ENCODE data around the gene SLC2A10.

SLC2A10 gene

DNA sequence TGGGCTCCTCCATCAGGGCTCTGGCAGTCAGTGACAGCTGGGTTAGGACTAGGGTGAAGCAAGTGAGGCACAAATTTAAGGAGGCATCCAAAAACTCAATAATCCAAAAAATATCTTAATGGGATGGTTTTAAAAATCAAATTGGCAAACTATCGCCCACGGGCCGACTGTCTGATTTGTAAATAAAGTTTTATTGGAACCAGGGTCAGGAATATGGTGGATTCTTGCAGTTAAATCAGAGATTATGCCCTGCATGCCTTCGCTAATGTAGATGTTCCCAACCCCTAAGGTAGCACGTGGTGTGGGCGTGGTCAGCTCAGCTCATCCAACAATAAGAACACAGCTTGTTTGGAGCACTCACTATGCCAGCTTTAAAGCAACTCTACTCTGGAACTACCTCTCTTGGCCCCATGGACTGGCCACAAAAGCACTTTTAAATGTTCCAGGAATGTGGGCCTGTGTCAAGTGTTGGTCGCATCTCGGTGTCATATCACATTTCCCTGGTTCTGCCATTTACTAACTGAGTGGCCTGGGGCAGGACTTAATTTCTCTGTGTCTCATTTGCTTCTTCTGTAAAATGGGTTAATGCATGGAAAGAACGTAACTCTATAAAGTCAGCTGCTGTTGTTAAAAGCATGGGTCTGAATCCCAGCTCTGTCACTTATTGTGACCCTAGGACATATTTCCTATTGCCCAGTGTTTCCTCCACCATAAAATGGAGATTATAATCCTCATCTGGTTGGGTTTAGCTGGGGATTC, 27.2 kb upstream of the SLC2A10 start:
- DNase-seq (ENCODE audit: low read depth) = no peak

GRCh38 chr20:46683011-46683667, 26.3 kb upstream of the SLC2A10 start:
- DNase-seq (ENCODE audit: low read depth) = no peak

- no peak for DNase-seq (ENCODE audit: low read depth)
Observed at GRCh38 chr20:46683668-46683938, 25.8 kb upstream of the SLC2A10 start.

GRCh38 chr20:46683939-46684750, 25.3 kb upstream of the SLC2A10 start:
- DNase-seq (ENCODE audit: low read depth) = peak; percentile 78

- DNase-seq (ENCODE audit: low read depth) = peak; percentile 50
Observed at GRCh38 chr20:46688151-46689081, 21.0 kb upstream of the SLC2A10 start.

DNA sequence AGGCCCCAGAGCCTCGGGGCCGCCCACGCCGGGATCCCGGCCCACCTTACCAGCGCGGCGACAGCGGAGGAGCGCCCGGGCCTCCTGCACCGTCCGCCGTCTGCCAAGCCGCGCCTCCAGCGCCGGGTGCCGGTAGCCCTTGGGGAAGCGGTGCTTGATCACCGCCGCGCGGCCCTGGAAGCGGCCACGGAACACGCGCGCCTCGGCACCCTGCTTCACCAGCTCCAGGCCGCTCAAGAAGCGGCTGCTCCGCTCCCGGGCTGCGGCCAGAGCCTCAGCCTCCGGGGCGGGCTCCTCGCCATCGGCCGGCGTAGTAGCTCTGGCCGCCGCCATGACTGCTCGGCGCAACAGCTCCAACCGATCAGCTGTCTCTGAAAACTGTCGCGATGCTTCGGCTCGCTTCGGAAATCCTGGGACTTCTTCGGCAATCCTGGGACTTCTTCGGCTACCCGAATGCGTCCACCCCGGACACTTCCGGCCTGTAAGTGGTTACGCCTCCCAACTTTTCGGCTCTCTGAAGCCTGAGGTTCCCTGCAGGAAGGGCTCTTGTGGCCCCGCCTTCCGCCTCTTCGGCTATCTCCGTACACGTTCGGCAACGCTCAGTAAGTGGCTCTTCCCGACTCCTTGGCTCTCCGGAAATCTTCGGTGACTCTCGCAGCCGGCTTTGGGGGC, 20.2 kb upstream of the SLC2A10 start, which contains the start of gene TP53RK:
Gene TP53RK (minus strand): TSS at position 363 of the 672 bp plus-strand sequence. CDS start 30 bp downstream, at position 333.
- DNase-seq (ENCODE audit: low read depth) = peak; percentile 100

DNA sequence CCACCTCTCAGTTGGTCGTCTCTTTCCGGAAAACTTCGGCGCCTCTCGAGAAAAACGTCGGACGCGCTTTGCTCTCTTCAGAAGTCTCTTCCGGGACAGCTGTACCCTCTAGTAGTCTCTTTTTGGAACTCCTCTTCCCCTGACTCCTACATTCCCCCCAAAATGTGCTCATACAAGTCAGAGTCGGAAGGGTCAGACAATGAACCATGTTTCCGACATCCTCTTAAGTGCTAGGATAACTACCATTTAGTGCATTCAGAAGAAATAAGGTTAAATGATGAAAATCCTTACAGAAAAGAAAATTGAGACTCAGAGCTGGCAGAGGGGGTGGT, 19.7 kb upstream of the SLC2A10 start:
- DNase-seq (ENCODE audit: low read depth) = no peak

- no peak for DNase-seq (ENCODE audit: low read depth)
Observed at GRCh38 chr20:46690219-46691106, 19.0 kb upstream of the SLC2A10 start.

- no peak for DNase-seq (ENCODE audit: low read depth)
Observed at GRCh38 chr20:46691196-46691595, 18.3 kb upstream of the SLC2A10 start.

DNA sequence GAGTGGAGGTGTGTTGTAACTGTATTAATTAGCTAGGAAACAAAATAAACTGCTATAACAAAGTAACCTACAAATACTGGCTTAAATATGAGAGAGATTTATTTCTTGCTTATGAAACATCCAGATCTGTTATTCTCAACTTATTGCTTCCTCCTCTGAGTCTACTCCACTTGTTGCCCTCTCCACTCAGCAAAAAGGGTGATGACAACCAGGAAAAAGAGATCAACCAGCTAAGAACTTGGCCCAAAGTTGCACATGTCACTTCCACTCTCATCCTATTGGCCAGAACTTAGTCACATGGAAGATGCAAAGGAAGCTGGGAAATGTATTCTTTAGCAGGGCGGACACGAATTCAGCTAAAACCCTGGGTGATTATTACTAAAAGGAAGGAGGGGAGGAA, 15.0 kb upstream of the SLC2A10 start:
- peak; percentile 53 for DNase-seq (ENCODE audit: low read depth)

GRCh38 chr20:46695892-46696291, 13.6 kb upstream of the SLC2A10 start:
- peak; percentile 94 for DNase-seq (ENCODE audit: low read depth)

- no peak for DNase-seq (ENCODE audit: low read depth)
Observed at GRCh38 chr20:46696791-46697279, 12.6 kb upstream of the SLC2A10 start.

DNA sequence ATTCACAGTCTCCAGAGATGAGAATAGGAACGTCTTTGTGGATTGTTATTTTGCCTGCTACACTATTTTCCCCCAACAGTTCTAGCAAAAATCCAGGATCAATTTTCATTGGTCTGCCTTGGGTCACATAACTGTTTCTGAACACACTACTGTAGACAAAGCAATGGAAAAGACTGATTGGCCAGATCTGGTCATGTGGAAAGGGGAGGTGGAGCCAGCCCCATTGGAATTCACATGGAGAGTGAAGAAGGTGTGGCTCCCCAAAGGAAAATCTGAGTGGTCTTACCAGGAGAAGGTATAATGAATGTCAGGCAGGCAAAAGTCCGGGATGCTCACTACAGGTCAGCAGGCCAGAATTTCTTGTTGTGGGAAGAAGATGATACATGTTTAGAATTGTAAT, 10.7 kb upstream of the SLC2A10 start:
- DNase-seq (ENCODE audit: low read depth) = no peak

DNA sequence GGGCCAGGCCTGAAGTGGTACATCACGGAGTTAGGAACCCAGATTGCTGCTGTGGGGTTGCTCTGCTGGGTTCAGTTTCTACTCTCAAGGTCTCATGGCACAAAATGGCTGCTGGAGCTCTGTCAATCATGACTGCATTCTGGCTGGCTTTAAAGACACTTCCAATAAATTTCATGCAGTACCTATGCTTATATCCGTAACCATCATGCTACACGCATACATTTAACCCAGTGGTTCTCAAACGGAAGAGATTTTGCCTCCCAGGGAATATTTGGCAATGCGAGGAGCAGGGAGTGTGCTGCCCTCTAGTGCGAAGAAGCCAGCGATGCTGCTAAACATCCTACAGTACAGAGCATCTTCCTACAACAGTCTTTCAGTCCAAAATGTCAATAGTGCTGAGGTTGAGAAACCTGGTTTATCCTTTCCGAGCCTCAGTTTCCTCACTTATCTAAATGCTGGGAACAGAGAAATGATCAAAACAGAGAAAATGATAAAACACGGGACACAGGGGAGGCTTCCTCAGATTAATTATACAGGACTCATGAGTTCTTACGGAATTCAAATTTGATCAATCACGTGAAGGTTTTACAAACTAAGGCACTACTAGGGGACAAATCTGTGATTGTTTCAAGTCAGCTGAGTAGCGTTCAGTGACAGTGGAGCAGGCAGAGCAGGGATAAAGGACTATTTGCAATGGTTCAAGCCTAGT, 9.6 kb upstream of the SLC2A10 start:
- peak; percentile 54 for DNase-seq (ENCODE audit: low read depth)

DNA sequence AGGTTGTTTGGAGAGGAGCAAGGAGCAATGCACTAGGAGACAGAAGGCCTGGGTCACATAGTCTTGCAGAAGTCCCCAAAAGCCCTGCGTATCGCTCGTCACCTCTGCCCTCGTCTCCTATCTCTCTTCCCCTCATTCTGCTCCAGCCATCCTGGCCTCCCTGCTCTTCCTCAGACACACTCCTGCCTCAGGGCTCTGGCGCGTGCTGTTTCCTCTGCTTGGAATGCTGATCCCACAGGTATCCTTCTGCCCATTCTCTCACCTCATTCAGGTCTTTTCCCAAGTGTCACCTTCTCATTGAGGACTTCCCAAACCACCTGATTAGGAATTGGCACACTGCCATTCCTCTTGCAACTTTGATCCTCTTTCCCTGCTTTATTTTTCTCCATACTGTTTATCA, 9.0 kb upstream of the SLC2A10 start:
- DNase-seq (ENCODE audit: low read depth) = no peak

DNA sequence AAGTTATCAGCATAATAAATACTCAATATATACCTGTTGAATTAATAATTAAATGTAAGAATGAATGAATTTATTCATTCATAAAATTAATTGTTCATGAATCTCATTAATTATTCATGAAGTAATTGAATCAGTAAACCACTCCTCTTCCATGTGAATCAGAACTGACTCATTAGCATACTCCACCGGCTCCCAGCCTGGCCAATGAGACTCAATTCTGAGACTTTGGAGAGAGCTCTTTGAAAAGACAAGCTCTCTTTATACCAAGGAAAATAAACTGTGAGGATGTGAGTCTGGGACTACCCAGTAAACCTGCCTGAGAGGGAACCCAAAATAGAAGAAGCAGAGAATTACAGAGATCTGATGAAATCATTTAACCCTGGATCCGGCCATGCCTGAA, 8.4 kb upstream of the SLC2A10 start:
- no peak for DNase-seq (ENCODE audit: low read depth)

GRCh38 chr20:46701556-46701955, 7.9 kb upstream of the SLC2A10 start:
- peak; percentile 91 for DNase-seq (ENCODE audit: low read depth)

DNA sequence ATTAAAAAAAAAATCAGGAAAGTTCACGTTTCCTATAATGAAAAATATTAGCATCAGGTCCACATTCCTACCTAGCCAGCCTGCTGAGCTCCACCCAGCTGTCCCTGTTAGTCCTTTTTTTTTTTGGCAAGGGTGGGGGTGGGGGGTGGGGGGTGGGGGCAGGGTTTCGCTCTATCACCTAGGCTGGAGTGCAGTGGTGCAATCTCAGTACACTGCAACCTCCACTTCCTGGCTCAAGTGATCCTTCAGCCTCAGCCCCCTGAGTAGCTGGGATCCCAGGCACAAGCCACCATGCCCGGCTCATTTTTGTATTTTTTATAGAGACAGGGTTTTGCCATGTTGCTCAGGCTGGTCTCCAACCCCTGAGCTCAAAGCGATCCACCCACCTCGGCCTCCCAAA, 7.5 kb upstream of the SLC2A10 start:
- DNase-seq (ENCODE audit: low read depth) = no peak

DNA sequence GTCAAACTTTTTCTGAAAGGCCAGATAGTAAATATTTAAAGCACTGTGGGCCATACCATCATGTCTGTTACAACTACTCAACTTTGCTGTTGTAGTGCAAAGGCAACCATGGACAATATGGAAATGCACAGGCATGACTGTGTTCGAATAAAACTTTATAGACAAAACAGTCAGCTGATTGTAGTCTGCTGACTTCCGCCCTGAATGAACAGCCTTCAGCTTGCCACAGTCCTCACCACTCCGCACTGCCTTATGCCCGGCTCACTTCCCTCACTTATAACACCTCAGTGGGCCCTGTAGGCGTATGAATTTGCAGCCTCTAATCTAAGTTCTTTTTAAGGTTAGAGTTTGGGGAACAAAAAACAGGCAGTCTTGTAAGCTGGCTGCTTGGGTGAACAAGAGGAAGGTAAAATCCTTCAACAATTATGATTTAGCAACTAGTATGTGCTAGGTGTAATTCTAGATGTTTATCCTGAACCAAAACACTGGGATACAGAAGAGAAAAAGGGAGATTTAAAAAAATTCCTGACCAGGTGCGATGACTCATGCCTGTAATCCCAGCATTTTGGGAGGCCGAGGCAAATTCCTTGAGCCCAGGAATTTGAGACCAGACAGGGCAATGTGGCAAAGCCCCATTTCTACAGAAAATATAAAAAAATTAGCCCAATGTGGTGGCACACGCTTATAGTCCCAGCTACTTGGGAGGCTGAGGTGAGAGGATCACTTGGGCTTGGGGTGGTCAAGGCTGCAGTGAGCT, 6.8 kb upstream of the SLC2A10 start:
- DNase-seq (ENCODE audit: low read depth) = no peak
